Epidermal melanocyte (primary cell): ENCODE data around the gene ZNF536.
"Not testable (repeated sequence)": the region's sequence is repeated elsewhere in the genome, so short reads cannot be mapped to it uniquely, and the experiment has no call there.

Source experiments
- DNase-seq: peaks from one replicate; pipeline ENCODE4 v3.0.0; 2011; ENCODE audit warnings: low spot score; ENCODE audit not compliant: insufficient read length

ZNF536 gene

GRCh38 chr19:30388327-30388726 is 16.1 kb downstream of the ZNF536 start:
- DNase-seq, result no peak

- DNase-seq, result no peak
Observed at GRCh38 chr19:30388819-30389218, 16.6 kb downstream of the ZNF536 start.

- no peak for DNase-seq
Observed at GRCh38 chr19:30390356-30390988, 18.3 kb downstream of the ZNF536 start.

DNA sequence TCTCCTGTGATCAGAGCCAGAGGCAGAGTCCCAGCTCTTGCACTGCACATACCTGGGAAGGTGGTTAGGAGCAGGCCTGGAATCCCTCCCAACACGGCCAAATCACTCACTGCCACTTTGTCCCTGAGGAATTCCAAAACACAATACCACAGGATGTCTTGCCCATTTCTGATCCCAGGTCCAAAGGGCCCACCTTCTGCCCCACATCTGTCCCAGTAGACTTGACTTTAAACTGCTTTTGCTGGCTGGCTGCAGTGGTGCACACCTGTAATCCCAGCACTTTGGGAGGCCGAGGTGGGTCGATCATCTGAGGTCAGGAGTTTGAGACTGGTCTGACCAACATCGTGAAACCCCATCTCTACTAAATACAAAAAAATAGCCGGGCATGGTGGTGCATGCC is 18.9 kb downstream of the ZNF536 start:
- no peak for DNase-seq

- DNase-seq, result no peak
Observed at GRCh38 chr19:30391554-30392551, 19.7 kb downstream of the ZNF536 start.

DNA sequence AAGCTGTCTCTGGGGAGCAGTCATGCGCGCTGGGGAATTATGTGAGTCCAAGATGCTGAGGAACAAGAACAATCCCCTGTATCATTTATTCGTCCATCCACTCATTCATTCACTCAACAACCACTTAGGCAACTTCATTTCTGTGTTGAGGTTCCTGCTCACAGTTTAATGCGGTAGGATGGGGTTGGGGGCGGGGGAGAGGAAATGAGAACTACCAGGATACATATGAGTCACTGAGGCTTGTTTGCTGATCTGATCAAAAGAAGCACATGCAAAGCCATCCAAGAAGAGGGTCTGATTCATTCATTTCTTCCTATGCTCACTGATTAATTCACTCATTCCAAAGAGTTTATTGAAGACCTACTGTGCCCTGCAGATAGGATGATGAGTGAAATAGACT is 20.9 kb downstream of the ZNF536 start:
- DNase-seq, result no peak

- no peak for DNase-seq
Observed at GRCh38 chr19:30393729-30394480, 21.7 kb downstream of the ZNF536 start.

DNA sequence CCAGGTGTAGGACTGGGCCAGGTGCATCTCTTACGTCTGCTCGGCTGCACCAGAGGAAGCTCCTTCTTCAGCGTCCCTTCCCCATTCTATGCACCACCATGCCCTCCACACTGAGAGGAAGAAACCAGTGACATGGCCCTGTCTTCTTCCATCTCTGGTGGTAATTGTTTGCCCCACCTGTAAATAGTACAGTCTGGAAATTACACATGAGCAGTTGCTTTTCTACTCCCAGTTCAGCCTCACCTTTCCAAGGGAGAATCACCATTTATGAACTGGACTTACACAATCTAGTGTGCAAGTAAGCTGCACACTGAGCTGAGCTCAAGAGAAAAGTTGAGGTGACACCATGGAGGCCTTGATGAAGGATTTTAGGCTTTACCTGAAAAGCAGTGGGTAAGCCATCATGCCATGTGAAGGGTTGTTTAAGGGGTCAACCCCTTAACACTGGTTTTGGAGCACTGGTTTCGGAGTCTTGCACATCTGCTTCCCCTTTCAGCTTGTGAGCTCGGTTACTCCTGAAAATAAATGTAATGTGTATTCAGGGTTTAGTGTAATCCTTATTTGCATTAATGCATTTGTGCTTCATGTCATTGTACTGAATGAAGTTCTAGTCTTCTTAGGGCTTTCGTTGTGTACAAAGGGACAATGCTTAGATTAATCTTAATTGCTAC is 22.4 kb downstream of the ZNF536 start:
- no peak for DNase-seq

DNA sequence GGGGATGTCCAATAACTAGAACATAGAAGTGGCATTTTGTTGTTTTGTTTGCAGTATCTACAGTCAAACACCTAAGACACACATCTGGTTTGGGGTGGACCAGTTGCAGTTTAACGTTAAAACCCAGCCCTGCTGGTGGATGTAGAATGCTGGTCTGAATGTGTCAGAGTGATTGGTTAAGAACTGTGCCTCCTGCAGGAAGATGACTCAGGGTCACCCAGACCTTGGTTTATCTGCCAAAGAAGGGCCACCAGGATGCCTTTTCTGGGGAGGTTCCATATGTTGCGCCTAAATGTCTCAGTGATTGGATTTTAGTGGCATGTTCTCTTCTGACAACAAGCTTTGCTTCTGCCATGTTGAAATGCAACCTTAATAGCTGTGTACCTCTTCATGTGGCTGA is 23.1 kb downstream of the ZNF536 start:
- DNase-seq, result no peak

- not testable (repeated sequence) for DNase-seq
Observed at GRCh38 chr19:30398539-30398938, 26.4 kb downstream of the ZNF536 start.

DNA sequence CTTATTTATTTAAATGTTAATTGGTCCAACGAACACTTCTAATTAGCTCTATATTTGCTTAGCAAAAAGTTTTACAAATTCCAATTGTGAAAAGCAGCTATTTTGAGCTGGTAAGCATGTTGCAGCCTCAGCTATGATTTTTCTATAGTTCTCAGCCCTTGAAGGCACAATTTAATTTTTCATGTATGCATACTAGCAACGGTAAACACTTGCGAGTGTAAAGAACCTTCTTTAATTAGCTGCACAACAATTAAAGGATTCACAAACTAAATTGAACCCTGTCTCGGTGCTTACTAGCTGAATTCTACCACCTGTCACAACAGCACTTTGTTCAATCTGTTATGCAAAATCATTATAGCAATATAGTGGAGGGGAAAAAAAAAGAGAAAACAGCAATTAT is 29.8 kb downstream of the ZNF536 start:
- DNase-seq, result no peak

DNA sequence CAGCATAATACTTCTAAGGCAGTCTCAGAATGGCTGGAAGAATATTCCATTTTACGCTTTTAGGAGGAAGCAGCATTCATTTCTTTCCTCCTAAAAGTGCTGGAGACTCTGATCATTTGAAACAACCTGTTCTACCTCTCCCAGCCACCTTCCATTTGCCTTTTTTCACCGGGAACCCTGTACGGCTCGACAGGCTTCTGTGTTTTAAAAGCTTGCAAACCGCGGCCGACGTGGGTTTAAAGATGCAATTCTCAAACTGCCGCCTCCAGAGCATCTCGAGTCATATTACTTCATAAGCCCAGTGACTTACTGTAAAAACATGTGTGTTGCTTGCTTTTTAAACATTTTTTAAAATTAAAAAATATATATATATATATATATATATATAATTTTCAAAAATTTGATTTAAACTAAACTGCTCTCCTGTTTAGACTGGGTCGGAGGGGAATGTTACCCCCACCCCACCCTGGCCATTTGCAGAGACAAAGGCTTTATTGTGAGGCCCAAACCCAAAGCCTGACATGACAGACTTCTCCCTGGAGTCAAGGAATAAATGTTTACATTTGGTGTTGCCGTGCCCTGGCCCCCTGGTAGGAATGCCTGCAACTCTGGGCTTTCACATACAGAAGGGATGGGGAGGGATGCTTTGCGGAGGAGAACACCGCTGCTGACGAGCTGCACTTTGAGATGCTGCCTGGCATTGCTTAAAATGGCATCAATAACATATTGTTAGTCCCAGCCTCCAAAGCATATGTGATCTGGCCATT is 30.4 kb downstream of the ZNF536 start:
- DNase-seq, result no peak

DNA sequence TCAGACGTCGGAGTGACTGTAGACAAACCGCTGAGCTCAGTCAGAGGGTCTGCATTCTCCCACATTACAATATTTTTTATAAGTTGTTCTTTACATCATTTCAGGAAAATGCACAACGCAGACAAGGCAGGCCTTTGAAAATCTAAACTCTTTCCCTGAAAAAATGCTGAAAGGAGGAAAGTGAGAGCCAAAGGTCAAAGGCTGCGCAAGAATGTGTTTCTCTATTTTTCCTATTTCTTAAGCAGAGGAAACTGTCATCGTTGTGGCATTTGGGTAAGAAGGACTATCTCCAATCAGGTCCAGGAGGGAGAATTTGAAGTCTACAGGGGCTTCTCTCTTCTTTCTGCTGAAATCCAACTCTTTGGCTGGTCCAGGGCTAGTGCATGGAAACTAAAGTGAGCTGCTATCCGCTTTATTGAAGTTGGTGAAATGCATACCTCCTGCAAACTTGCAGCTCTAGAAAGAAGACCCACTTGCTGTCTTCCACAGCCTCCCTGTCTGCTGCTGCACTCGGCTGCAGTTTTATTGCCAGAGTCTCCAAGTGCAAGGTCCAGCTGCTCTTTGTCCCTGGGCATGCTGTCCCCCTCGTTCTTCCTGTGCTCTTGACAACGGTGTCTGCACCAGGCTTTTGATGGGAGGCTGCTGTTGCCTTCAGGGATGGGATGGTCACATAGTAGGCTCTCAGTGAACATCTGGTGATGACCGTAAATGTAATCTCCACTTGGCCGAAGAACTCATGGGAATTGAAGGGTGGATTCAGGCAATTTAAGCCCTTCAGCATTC is 31.2 kb downstream of the ZNF536 start:
- DNase-seq, result no peak

GRCh38 chr19:30406220-30407067 is 34.3 kb downstream of the ZNF536 start:
- no peak for DNase-seq

- no peak for DNase-seq
Observed at GRCh38 chr19:30407068-30407709, 35.0 kb downstream of the ZNF536 start.

DNA sequence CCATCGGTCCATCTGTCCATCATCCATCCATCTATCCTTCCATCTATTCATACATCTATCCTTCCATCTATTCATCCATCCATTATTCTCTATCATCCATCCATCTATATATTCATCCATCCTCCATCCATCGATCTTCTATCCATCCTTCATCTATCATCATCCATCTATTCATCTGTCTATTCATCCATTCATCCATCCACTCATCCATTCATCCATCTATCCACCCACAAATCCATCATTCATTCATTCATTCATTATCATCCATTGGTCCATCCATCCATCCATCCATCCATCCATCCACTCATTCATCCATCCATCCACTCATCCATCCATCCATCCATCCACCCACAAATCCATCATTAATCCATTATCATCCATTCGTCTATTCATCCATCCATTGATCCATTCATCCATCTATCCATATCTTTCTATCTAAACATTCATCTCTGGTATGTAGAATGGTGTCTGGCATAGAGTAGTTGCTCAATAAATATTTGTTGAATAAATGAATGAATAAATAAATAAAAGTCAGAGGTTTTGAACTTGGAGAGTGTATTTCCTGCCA is 36.6 kb downstream of the ZNF536 start:
- no peak for DNase-seq

DNA sequence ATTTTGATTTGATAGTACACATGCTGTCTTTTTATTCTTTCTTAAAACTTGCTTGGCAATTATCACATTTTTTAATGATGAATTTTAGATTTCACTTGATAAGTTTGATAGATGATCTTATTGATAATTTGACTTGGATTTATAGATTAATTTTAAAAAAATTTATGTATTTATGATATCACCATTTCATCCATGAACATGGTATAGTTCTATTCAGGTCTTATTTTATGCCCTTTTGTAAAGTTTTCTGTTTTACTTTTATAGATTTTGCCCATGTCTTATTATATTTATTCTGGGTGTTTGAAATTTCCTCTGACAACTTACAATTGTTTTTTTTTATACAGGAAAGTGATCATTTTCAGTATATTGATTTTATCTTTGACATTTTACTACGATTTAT is 39.5 kb downstream of the ZNF536 start:
- no peak for DNase-seq

- DNase-seq, result no peak
Observed at GRCh38 chr19:30416375-30416774, 44.2 kb downstream of the ZNF536 start.
